ENCODE results near the gene TMEM164. TPM values are rescaled to one million over a fixed set of nuclear protein-coding genes. Genes with fewer than 3 reads are reported as not detected.
A peak's percentile ranks its signal among the peaks of the same experiment; 100 is the strongest.

Gene TMEM164
- total and polyA plus RNA-seq, 7 donors = 14.5 to 42.4 (median 31.7) TPM

- intact Hi-C loops (cut with DNase I) = no loop called here
- Histone ChIP-seq H3K4me3 (no peak overlapping the region), H3K27me3 (ENCODE audit: insufficient read depth in 3 of 3, low read length in 2 of 3) (peaks cover 0 to 4% (median 0%) of the 10 kb centered on the region in 3 donors), H3K27ac (peak overlapping the region; percentile 76), H3K4me1 (peaks cover 31% of the 10 kb centered on the region), H3K36me3 (ENCODE audit: insufficient read depth in 1 of 2, low read depth in 1 of 2) (peaks cover 0 to 2% of the 10 kb centered on the region in 2 donors), H3K9me3 (no peaks in the 10 kb centered on the region)
- DNase-seq (no peak), ATAC-seq (peak; percentile 54 to 79 (median 70))
- 39 to 51% (median 49%) methylated on average over 4 of the region's 4 CpGs for WGBS, 3 donors
- TF ChIP-seq, protein P1, sequence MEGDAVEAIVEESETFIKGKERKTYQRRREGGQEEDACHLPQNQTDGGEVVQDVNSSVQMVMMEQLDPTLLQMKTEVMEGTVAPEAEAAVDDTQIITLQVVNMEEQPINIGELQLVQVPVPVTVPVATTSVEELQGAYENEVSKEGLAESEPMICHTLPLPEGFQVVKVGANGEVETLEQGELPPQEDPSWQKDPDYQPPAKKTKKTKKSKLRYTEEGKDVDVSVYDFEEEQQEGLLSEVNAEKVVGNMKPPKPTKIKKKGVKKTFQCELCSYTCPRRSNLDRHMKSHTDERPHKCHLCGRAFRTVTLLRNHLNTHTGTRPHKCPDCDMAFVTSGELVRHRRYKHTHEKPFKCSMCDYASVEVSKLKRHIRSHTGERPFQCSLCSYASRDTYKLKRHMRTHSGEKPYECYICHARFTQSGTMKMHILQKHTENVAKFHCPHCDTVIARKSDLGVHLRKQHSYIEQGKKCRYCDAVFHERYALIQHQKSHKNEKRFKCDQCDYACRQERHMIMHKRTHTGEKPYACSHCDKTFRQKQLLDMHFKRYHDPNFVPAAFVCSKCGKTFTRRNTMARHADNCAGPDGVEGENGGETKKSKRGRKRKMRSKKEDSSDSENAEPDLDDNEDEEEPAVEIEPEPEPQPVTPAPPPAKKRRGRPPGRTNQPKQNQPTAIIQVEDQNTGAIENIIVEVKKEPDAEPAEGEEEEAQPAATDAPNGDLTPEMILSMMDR (IDR thresholded peaks at IDR 0.05) = no peak
These were observed 41.7 kb downstream of the TMEM164 start for GRCh38 chrX:110044346-110045249.

DNA sequence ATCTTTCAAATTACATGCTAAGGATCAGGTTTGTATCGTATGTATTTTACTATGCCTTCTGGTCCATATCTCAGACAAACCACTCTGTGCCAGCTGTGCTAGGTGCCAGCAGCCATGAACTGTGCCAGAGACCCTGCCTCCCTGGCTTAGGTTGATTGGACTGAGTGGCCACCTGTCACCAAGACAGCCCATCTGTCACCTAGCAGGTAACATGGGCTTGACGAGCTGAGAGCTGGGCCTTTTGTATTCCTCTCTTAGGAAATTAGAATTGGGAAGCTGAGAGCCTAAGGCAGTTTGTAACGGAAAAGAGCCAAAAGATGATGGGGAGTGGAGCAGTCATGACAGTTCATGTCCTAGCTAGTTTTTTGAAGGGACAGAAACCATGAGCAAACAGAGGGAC lies 42.5 kb downstream of the TMEM164 start:
- intact Hi-C loops (cut with DNase I) = no loop called here
- 44 to 48% (median 47%) methylated on average over 3 of the region's 3 CpGs for WGBS, 3 donors
- peaks cover 0 to 2% of the 10 kb centered on the region in 2 donors for H3K36me3 ChIP-seq (ENCODE audit: insufficient read depth in 1 of 2, low read depth in 1 of 2)
- DNase-seq = no peak
- peaks cover 0 to 4% (median 0%) of the 10 kb centered on the region in 3 donors for H3K27me3 ChIP-seq (ENCODE audit: insufficient read depth in 3 of 3, low read length in 2 of 3)
- peaks cover 28% of the 10 kb centered on the region for H3K4me1 ChIP-seq
- TF ChIP-seq, protein P1 (IDR thresholded peaks at IDR 0.05) = no peak
- no peak for ATAC-seq
- H3K9me3 ChIP-seq = no peaks in the 10 kb centered on the region
- H3K27ac ChIP-seq = peak overlapping the region; percentile 76
- H3K4me3 ChIP-seq = no peak overlapping the region

- Histone ChIP-seq H3K9me3 (no peaks in the 10 kb centered on the region), H3K4me1 (peaks cover 28% of the 10 kb centered on the region), H3K4me3 (no peak overlapping the region), H3K27ac (peak overlapping the region; percentile 76), H3K27me3 (ENCODE audit: insufficient read depth in 3 of 3, low read length in 2 of 3) (peaks cover 0 to 4% (median 0%) of the 10 kb centered on the region in 3 donors), H3K36me3 (ENCODE audit: insufficient read depth in 1 of 2, low read depth in 1 of 2) (peaks cover 0 to 2% of the 10 kb centered on the region in 2 donors)
- ATAC-seq = no peak
- intact Hi-C loops (cut with DNase I) = no loop called here
- 38 to 72% (median 40%) methylated on average over 4 of the region's 4 CpGs for WGBS, 3 donors
- TF ChIP-seq, protein P1 (IDR thresholded peaks at IDR 0.05) = no peak
- DNase-seq = no peak
These were observed 43.1 kb downstream of the TMEM164 start for GRCh38 chrX:110046001-110046400.

GRCh38 chrX:110046971-110047370 lies 44.1 kb downstream of the TMEM164 start:
- intact Hi-C loops (cut with DNase I) = no loop called here
- Histone ChIP-seq H3K27ac (peak overlapping the region; percentile 76), H3K9me3 (no peaks in the 10 kb centered on the region), H3K4me1 (peaks cover 28% of the 10 kb centered on the region), H3K36me3 (ENCODE audit: insufficient read depth in 1 of 2, low read depth in 1 of 2) (peaks cover 0 to 2% of the 10 kb centered on the region in 2 donors), H3K27me3 (ENCODE audit: insufficient read depth in 3 of 3, low read length in 2 of 3) (peaks cover 0 to 4% (median 0%) of the 10 kb centered on the region in 3 donors), H3K4me3 (peak overlapping the region; percentile 13)
- no peak for ATAC-seq
- 86 to 93% (median 86%) methylated on average over 1 of the region's 1 CpG for WGBS, 3 donors
- TF ChIP-seq, protein P1 (IDR thresholded peaks at IDR 0.05) = no peak
- DNase-seq = no peak
